Activated T-helper 1 cell treated with anti-CD3 and anti-CD28 coated beads, Interleukin-12 subunit alpha, Interleukin-12 subunit beta, Interleukin-2, Interleukin-4 antibody, amounts not matched to agents 30 ng/mL and 10 ng/mL and 1 ng/mL, durations not matched to agents 14 hours and 24 hours and 36 hours (primary cell): ENCODE measurements around the gene SPATA21. TPM values are rescaled to one million over a fixed set of nuclear protein-coding genes. Genes with fewer than 3 reads are reported as not detected.

Experiments
- DNase-seq: peaks from one replicate; pipeline ENCODE4 v3.0.0; 2021; ENCODE audit warnings: low spot score
- H3K27ac Mint-ChIP-seq: one replicate; pipeline ENCODE4 v1.8.0; 2021; ENCODE audit warnings: mild to moderate bottlenecking, mixed read lengths
- H3K27me3 Mint-ChIP-seq: one replicate; pipeline ENCODE4 v1.8.0; 2022; ENCODE audit warnings: mild to moderate bottlenecking, moderate library complexity, mixed read lengths; ENCODE audit not compliant: insufficient read depth
- H3K36me3 Mint-ChIP-seq: one replicate; pipeline ENCODE4 v1.8.0; 2021; ENCODE audit warnings: low read depth, mixed read lengths
- H3K4me1 Mint-ChIP-seq: one replicate; pipeline ENCODE4 v1.8.0; 2021; ENCODE audit warnings: low read depth, mixed read lengths
- H3K4me3 Mint-ChIP-seq: one replicate; pipeline ENCODE4 v1.8.0; 2021; ENCODE audit warnings: mild to moderate bottlenecking, moderate library complexity, mixed read lengths
- H3K9me3 Mint-ChIP-seq: one replicate; pipeline ENCODE4 v1.8.0; 2021; ENCODE audit warnings: mixed read lengths
- intact Hi-C: fragments of 100-400 bp; cut with micrococcal nuclease; formaldehyde crosslinking; loops from one replicate; pipeline ENCODE4 v1.15.1; 2024
- total RNA-seq: library from RNA; stranded (reverse); gene quantifications from 2 replicates; pipeline ENCODE4 v1.2.3, GENCODE V29; 2022

SPATA21 gene
- total RNA-seq, 1 donor from 2014 or later: not detected

DNA sequence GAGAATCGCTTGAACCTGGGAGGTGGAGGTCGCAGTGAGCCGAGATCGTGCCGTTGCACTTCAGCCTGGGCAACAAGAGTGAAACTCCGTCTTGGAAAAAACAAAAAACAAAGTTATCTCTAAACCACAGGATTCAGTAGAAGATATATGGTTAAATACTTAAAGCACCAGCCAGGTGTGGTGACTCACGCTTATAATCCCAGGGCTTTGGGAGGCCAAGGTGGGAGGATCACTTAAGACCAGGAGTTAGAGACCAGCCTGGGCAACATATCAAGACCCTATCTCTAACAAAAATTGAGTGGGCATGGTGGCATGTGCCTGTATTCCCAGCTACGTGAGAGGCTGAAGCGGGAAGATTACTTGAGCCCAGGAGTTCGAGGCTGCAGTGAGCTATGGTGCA is 8.9 kb upstream of the SPATA21 start:
- DNase-seq: no peak
- H3K36me3 Mint-ChIP-seq: peaks cover 43% of the 10 kb centered on the region
- no peak overlapping the region for H3K4me3 Mint-ChIP-seq
- intact Hi-C loops: no loop called here
- peaks cover 52% of the 10 kb centered on the region for H3K4me1 Mint-ChIP-seq
- H3K27me3 Mint-ChIP-seq: no peaks in the 10 kb centered on the region
- H3K9me3 Mint-ChIP-seq: no peaks in the 10 kb centered on the region
- no peak overlapping the region for H3K27ac Mint-ChIP-seq

DNA sequence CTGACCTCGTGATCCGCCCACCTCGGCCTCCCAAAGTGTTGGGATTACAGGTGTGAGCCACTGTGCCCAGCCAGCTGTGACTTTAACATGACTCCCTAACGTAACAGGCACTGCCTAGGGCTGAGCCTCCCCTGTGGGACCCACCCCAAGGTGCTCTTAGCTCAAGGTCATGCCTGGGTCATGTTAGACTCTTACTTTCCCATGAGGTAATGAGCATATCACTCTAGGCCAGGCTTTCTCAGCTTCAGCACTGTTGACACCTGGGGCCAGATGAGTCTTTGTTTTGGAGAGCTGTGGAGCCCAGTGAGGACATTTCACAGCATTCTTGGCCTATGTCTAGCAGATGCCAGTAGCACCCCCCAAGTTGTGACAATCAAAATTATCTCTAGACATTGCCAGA is 7.8 kb upstream of the SPATA21 start:
- DNase-seq: no peak
- Mint-ChIP-seq H3K4me1 (peaks cover 55% of the 10 kb centered on the region), H3K4me3 (no peak overlapping the region), H3K27me3 (no peaks in the 10 kb centered on the region), H3K36me3 (peaks cover 38% of the 10 kb centered on the region), H3K27ac (no peak overlapping the region), H3K9me3 (no peaks in the 10 kb centered on the region)
- intact Hi-C loops: no loop called here

DNA sequence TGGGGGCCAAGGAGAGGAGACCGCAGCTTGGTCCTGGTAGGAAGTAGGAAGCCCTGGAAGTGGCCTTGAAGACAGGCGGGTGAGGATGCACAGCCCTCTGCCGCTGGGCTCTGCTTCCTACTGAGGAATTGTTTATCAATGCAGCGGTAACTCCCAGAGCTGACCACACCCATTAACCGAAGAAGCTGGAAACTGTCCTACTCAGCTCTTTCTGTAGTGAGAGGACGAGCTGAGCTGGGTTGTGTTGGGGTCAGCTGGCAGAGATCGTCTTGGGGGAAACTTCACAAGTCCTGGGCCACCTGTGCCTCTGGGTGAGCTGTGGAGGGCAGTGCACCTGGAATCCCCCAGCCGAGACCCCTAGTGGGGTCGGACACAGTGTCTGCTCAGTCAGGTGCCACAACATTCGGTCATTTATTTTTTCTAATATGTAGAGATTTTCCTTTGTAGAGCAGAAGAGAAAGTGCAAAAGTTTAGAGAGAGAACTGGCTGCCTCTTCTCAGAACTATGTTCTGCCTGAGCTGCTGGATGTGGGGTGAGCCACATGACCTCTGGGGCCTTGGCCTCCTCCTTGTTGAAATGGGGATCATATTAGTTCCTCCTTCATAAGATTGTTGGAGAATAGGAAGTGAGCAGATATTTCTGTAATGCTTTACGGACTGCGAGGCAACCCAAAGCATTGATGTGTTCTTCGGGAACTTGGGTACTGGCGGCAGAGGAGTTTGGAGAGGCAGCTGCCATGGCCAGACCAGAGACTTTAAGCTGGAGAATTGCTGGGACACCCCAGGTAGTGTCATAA is 6.9 kb upstream of the SPATA21 start:
- Mint-ChIP-seq H3K4me1 (peaks cover 48% of the 10 kb centered on the region), H3K9me3 (no peaks in the 10 kb centered on the region), H3K4me3 (no peak overlapping the region), H3K27me3 (no peaks in the 10 kb centered on the region), H3K36me3 (peaks cover 29% of the 10 kb centered on the region), H3K27ac (peak overlapping the region; percentile 70)
- no peak for DNase-seq
- intact Hi-C loops: loop anchor here (5.0 kb wide), 2 partner anchors 68 to 463 kb away; partner anchors contain the start of gene RNU1-1

DNA sequence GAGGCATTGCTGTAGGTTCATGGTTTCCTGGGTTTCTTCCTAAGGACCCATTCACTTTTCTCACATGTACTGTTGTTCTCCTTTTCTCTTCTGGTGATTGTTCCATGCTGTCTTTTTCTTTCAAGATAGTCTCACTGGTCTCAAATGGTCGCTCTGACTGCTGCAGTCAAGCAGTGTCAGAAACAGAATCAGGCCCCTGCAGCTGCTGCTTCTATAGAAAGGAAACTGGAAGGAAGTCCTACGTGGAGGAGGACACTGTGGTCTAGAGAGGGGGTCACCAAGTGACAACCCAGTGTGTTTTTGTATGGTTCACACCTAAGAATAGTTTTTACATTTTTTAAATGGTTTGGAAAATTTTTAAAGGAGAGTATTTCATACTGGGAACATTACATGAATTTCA is 5.7 kb upstream of the SPATA21 start:
- Mint-ChIP-seq H3K4me3 (peak overlapping the region; percentile 80), H3K4me1 (peaks cover 41% of the 10 kb centered on the region), H3K36me3 (peaks cover 18% of the 10 kb centered on the region), H3K9me3 (no peaks in the 10 kb centered on the region), H3K27ac (peak overlapping the region; percentile 61), H3K27me3 (no peaks in the 10 kb centered on the region)
- DNase-seq: no peak
- intact Hi-C loops: loop anchor here (5.0 kb wide), 2 partner anchors 69 to 464 kb away; partner anchors contain the start of gene RNU1-1

DNA sequence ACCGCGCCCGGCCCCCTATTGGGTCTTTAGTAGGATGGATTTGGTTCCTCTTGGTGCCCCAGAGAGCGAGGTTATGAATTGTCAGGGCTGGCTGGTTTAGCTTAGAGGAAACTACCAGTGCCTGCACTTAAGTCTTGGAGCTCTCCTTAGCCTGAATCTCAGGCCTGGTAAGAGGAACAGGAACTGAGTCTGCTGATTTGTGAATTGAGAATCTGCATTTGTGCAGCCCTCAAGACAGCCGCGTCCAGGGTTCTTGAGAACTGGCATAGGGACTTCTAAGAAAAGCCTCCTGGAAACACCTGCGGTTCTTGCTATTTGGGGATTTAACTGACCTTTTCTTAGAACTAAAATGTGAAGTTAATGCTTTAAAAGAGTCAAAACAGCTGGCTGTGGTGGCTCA is 5.0 kb upstream of the SPATA21 start:
- peak overlapping the region; percentile 95 for H3K4me3 Mint-ChIP-seq
- peaks cover 11% of the 10 kb centered on the region for H3K36me3 Mint-ChIP-seq
- no peaks in the 10 kb centered on the region for H3K9me3 Mint-ChIP-seq
- intact Hi-C loops: loop anchor here (5.0 kb wide), 2 partner anchors 70 to 465 kb away; partner anchors contain the start of gene RNU1-1
- H3K4me1 Mint-ChIP-seq: peaks cover 34% of the 10 kb centered on the region
- no peaks in the 10 kb centered on the region for H3K27me3 Mint-ChIP-seq
- H3K27ac Mint-ChIP-seq: peak overlapping the region; percentile 93
- no peak for DNase-seq

DNA sequence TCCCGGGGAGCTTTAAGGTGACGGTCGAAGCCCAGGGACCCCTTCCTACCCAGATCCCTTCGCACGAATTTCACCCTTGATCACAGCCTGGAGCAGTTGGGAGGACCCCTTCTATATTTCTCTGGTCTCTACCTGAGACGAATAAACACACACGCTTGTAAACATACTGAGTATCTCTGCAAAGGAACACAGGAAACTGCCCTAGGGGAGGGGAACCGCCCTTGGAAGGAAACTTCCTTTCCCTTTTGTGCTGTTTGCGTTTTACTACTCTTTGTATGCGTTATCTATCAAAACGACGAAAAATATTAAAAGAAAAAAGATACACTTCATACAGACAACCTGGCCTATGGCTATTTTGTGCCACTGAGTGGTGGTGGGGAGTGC is 4.0 kb upstream of the SPATA21 start:
- Mint-ChIP-seq H3K4me3 (peak overlapping the region; percentile 95), H3K27me3 (no peaks in the 10 kb centered on the region), H3K27ac (peak overlapping the region; percentile 93), H3K36me3 (peaks cover 10% of the 10 kb centered on the region), H3K4me1 (peaks cover 33% of the 10 kb centered on the region), H3K9me3 (no peaks in the 10 kb centered on the region)
- intact Hi-C loops: loop anchor here (1.0 to 5.0 kb wide), 8 partner anchors 58 to 466 kb away; partner anchors contain the start of genes CPLANE2, FBXO42 and RNU1-1
- DNase-seq: no peak

DNA sequence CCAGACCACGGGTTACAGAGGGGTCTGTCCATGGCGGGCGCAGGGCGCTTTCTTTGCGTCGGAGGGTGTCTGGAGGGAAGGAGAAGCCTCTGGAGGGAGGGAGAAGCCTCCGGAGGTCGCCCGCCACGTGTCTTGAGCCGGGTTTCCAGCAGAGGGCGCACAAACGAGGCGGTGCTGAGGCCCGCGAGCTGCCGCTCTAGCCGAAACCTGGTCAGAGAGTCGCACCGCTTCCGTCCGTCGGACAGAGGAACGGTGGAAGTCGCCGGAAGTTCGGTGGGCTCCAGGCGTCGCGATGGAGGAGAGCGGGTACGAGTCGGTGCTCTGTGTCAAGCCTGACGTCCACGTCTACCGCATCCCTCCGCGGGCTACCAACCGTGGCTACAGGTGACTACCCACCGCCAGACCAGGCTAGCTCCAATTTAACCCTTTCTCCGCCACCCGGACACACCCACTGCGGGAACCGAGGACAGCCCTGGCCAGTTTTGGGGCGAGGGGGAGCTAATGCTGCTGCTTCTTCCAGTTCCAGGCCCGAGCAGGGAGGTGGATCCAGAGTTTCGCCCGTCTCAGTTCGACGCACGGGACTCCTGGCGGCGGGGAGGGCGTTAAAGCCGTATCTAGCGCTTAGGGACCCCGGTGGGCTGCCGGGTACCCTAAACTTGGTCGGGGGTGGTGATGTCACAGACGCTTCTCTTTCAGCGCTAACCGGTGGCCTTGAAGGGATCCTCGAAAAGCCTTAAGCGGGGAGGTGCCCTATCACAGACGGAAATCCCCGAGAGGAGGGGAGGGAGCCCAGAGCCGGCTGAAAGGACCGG is 3.5 kb upstream of the SPATA21 start, which contains the start of gene NECAP2:
Gene NECAP2, plus strand, starts transcription at position 255 of the 812 bp plus-strand sequence. Its CDS starts 38 bp downstream, at position 293.
- peak within 1 kb of the TSS; percentile 95 for H3K4me3 Mint-ChIP-seq

DNA sequence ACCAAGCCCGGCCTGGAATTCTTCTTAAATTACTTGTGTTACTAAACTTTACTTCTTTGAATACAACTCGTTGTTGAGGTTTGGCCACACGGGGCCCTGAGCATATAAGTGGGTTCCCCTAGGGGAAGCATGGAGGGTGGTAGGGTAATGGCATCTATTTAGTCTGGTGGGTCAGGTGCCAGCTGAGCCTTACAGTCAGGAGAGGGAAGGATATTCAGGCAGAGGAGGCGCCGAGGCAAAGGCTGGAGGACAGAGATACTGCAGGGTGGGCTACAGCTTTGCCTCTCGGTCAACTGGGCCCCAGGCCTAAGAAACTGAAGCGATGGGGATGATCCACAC is 2.9 kb upstream of the SPATA21 start:
- Mint-ChIP-seq H3K36me3 (peaks cover 7% of the 10 kb centered on the region), H3K27ac (peak overlapping the region; percentile 93), H3K4me3 (peak overlapping the region; percentile 95), H3K4me1 (peaks cover 33% of the 10 kb centered on the region), H3K9me3 (no peaks in the 10 kb centered on the region), H3K27me3 (no peaks in the 10 kb centered on the region)
- intact Hi-C loops: loop anchor here (1.0 to 5.0 kb wide), 7 partner anchors 20 to 467 kb away; partner anchors contain the start of genes CPLANE2, RNU1-1 and SZRD1
- no peak for DNase-seq

More for the DNA sequence above, 3.5 kb upstream of the SPATA21 start, which contains the start of gene NECAP2:
- H3K27me3 Mint-ChIP-seq: no peaks in the 10 kb centered on the region
- intact Hi-C loops: loop anchor here (1.0 to 5.0 kb wide), 10 partner anchors 20 to 467 kb away; partner anchors contain the start of genes CPLANE2, FBXO42, RNU1-1 and SZRD1
- peaks cover 33% of the 10 kb centered on the region for H3K4me1 Mint-ChIP-seq
- peak; percentile 89 for DNase-seq
- peaks cover 10% of the 10 kb centered on the region for H3K36me3 Mint-ChIP-seq
- H3K27ac Mint-ChIP-seq: peak within 1 kb of the TSS; percentile 93
- H3K9me3 Mint-ChIP-seq: no peaks in the 10 kb centered on the region

DNA sequence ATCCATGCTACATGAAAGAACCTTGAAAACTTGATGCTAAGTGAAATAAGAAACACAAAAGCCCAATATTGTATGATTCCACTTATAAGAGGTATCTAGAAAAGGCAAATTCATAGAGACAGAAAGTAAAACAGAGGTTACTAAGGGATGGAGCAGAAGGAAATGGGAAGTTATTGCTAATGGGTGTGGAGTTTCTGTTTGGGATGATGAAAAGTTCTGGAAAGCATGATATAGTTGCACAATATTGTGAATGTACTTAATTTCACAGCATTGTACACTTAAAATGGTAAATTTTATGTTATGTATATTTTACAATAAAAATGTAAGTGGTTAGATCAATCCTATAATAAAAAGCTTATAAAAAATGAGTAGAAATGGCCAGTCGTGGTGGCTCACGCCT is 1.7 kb upstream of the SPATA21 start:
- DNase-seq: no peak
- intact Hi-C loops: no loop called here
- peaks cover 27% of the 10 kb centered on the region for H3K4me1 Mint-ChIP-seq
- H3K4me3 Mint-ChIP-seq: peak overlapping the region; percentile 31
- no peak overlapping the region for H3K27ac Mint-ChIP-seq
- H3K9me3 Mint-ChIP-seq: no peaks in the 10 kb centered on the region
- H3K27me3 Mint-ChIP-seq: no peaks in the 10 kb centered on the region
- H3K36me3 Mint-ChIP-seq: peaks cover 2% of the 10 kb centered on the region

DNA sequence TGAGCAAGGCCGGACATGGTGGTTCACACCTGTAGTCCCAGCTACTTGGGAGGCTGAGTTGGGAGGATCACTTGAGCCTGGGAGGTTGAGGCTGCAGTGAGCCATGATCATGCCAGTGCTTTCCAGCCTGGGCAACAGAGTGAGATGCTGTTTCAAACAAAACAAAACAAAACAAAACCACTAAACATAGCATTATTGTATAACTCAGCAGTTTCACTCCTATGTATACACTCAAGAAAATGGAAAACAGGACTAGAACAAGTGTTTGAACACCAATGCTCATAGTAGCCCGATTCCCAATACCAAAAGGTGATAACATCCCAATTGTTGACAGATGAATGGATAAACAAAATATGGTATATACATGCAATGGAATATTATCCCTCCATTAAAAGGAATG is 1.3 kb upstream of the SPATA21 start:
- peaks cover 2% of the 10 kb centered on the region for H3K36me3 Mint-ChIP-seq
- H3K9me3 Mint-ChIP-seq: no peaks in the 10 kb centered on the region
- H3K4me1 Mint-ChIP-seq: peaks cover 23% of the 10 kb centered on the region
- H3K4me3 Mint-ChIP-seq: peak overlapping the region; percentile 31
- no peak overlapping the region for H3K27ac Mint-ChIP-seq
- intact Hi-C loops: no loop called here
- DNase-seq: no peak
- no peaks in the 10 kb centered on the region for H3K27me3 Mint-ChIP-seq

DNA sequence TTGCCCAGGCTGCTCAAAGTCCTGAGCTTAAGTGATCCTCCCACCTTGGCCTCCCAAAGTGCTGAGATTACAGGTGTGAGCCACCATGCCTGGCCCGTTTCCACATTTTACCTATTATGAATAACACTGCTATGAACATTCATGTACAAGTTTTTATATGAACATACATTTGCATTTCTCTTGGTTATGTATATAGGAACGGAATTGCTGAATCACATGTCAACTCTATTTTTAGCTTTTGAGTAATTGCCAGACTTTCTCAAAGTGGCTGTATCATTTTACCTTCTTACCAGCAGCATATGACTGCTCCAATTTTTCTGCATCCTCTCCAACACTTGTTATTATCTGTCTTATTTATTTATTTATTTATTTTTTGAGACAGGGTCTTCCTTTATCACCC is 2.7 kb downstream of the SPATA21 start:
- intact Hi-C loops: no loop called here
- no peak overlapping the region for H3K4me3 Mint-ChIP-seq
- H3K27ac Mint-ChIP-seq: no peak overlapping the region
- no peaks in the 10 kb centered on the region for H3K36me3 Mint-ChIP-seq
- no peak for DNase-seq
- H3K27me3 Mint-ChIP-seq: peaks cover 11% of the 10 kb centered on the region
- H3K4me1 Mint-ChIP-seq: no peaks in the 10 kb centered on the region
- no peaks in the 10 kb centered on the region for H3K9me3 Mint-ChIP-seq

DNA sequence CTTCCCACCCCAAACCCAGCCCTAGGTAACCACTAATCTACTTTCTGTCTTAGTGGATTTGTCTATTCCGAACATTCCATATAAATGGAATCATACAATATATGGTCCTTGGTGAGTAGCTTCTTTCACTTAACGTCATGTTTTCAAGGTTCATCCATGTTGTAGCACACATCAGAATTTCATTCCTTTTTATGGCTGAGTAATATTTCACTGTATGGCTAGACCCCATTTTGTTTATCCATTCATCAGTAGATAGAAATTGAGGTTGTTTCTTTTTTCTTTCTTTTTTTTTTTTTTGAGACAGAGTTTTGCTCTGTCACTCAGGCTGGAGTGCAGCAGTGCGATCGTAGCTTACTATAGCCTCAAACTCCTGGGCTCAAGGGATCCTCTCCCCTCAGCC is 3.2 kb downstream of the SPATA21 start:
- H3K9me3 Mint-ChIP-seq: no peaks in the 10 kb centered on the region
- H3K27ac Mint-ChIP-seq: no peak overlapping the region
- no peak overlapping the region for H3K4me3 Mint-ChIP-seq
- H3K4me1 Mint-ChIP-seq: no peaks in the 10 kb centered on the region
- intact Hi-C loops: no loop called here
- DNase-seq: no peak
- no peaks in the 10 kb centered on the region for H3K36me3 Mint-ChIP-seq
- peaks cover 11% of the 10 kb centered on the region for H3K27me3 Mint-ChIP-seq

DNA sequence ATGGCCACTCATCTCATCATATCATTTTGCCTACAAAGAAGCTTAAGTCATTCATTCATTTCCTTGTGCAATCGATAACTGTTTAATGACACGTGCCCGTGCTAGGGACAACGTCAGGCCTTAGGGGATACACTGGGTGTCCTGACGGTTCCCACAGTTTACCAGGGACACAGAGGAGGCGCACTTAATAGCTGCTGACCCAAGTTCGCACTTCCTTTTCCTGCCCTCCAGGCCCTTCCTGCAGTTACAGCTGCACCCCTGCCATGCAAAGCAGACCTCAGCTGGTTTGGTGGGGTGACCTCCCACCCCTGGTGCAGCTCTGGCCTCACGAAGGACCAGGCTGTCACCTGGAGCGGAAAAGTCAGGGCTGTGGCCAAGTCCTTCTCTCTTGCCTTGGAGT is 4.2 kb downstream of the SPATA21 start:
- Mint-ChIP-seq H3K4me3 (no peak overlapping the region), H3K4me1 (no peaks in the 10 kb centered on the region), H3K27me3 (peaks cover 11% of the 10 kb centered on the region), H3K36me3 (no peaks in the 10 kb centered on the region), H3K9me3 (no peaks in the 10 kb centered on the region), H3K27ac (no peak overlapping the region)
- DNase-seq: no peak
- intact Hi-C loops: no loop called here
